K562 (cell line): ENCODE data around the gene DOCK4. TPM values are rescaled to one million over a fixed set of nuclear protein-coding genes. Genes with fewer than 3 reads are reported as not detected.

Source experiments
- PHF8 ChIP-seq: fragments of 200-600 bp; sonication (generic); IDR thresholded peaks from 2 replicates; pipeline ENCODE4 v1.6.1; 2012; ENCODE audit warnings: mixed run types, mild to moderate bottlenecking, inconsistent platforms, low read length, moderate library complexity, borderline replicate concordance
- SIX5 ChIP-seq, 2 experiments: IDR thresholded peaks; 2 replicates each; pipeline ENCODE4 v1.6.1; 2011; ENCODE audit warnings: low read length in 2 of 2, borderline replicate concordance in 1 of 2, low read depth in 1 of 2, mild to moderate bottlenecking in 1 of 2, moderate library complexity in 1 of 2; ENCODE audit not compliant: insufficient read depth in 1 of 2
- STAT5B ChIP-seq: fragments of 250-450 bp; sonication (Bioruptor Pico); IDR thresholded peaks from 2 replicates; pipeline ENCODE4 v1.8.0; 2021; ENCODE audit warnings: mild to moderate bottlenecking, inconsistent platforms
- polyA plus RNA-seq, 8 experiments: library from polyadenylated mRNA; depleted of rRNA in 4 of 8; stranded (reverse) in 5 of 8; unstranded in 3 of 8; fragments of >200 nt; fragmentation: Nextera tagmentation in 2 of 8; fragmentation: Illumina TruSeq in 1 of 8; extraction: Ambion mirVana in 2 of 8; extraction: Trizol in 1 of 8; gene quantifications; 2 replicates each; pipeline versions ENCODE4 v1.2.1 to v1.2.3, GENCODE V29; 2011 to 2014; ENCODE audit warnings: inconsistent platforms in 1 of 8, missing spikeins in 1 of 8
- total RNA-seq, 7 experiments: library from RNA; depleted of rRNA in 6 of 7; stranded (reverse); fragments of >200 nt in 6 of 7; fragmentation: Illumina TruSeq in 2 of 7; extraction: Trizol in 2 of 7; gene quantifications; 2 replicates each; pipeline versions ENCODE4 v1.2.1 to v1.2.3, GENCODE V29; 2011 to 2021; ENCODE audit warnings: low replicate concordance in 1 of 7
- TF ChIP-seq, protein P1 (sequence below): fragments of 200-600 bp; sonication (generic); IDR thresholded peaks from one replicate; pipeline ENCODE4 v1.6.1; 2012; ENCODE audit warnings: mild to moderate bottlenecking, low read depth, low read length, inconsistent platforms

The DOCK4 gene
- total and polyA plus RNA-seq, 9 of the 15 experiments (the other 6 are each of a cell fraction or from before 2014, with no cell fraction given): 0.42 to 5.7 (median 2.3) TPM

DNA sequence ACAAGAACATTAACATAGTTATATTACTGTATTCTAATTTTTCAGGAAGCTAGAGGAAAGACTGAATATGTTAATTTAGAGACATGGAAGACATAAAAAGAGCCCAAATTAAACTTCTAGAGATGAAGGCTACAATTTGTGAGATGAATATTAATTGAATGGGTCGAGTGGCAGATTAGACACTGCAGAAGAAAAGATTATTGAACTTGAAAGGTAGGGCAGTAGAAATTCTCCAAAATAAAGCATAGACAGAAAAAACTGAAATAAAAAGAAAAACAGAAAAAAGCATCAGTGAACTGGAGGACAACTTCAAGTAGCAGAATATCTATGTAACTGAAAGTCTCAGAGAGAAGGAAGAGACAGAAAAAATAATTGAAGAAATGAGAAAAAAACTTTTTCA lies 369.6 kb downstream of the DOCK4 start (continued):
- TF ChIP-seq PHF8: no peak
- no peak for TF ChIP-seq STAT5B (CRISPR knock-in tag)
- TF ChIP-seq, protein P1, sequence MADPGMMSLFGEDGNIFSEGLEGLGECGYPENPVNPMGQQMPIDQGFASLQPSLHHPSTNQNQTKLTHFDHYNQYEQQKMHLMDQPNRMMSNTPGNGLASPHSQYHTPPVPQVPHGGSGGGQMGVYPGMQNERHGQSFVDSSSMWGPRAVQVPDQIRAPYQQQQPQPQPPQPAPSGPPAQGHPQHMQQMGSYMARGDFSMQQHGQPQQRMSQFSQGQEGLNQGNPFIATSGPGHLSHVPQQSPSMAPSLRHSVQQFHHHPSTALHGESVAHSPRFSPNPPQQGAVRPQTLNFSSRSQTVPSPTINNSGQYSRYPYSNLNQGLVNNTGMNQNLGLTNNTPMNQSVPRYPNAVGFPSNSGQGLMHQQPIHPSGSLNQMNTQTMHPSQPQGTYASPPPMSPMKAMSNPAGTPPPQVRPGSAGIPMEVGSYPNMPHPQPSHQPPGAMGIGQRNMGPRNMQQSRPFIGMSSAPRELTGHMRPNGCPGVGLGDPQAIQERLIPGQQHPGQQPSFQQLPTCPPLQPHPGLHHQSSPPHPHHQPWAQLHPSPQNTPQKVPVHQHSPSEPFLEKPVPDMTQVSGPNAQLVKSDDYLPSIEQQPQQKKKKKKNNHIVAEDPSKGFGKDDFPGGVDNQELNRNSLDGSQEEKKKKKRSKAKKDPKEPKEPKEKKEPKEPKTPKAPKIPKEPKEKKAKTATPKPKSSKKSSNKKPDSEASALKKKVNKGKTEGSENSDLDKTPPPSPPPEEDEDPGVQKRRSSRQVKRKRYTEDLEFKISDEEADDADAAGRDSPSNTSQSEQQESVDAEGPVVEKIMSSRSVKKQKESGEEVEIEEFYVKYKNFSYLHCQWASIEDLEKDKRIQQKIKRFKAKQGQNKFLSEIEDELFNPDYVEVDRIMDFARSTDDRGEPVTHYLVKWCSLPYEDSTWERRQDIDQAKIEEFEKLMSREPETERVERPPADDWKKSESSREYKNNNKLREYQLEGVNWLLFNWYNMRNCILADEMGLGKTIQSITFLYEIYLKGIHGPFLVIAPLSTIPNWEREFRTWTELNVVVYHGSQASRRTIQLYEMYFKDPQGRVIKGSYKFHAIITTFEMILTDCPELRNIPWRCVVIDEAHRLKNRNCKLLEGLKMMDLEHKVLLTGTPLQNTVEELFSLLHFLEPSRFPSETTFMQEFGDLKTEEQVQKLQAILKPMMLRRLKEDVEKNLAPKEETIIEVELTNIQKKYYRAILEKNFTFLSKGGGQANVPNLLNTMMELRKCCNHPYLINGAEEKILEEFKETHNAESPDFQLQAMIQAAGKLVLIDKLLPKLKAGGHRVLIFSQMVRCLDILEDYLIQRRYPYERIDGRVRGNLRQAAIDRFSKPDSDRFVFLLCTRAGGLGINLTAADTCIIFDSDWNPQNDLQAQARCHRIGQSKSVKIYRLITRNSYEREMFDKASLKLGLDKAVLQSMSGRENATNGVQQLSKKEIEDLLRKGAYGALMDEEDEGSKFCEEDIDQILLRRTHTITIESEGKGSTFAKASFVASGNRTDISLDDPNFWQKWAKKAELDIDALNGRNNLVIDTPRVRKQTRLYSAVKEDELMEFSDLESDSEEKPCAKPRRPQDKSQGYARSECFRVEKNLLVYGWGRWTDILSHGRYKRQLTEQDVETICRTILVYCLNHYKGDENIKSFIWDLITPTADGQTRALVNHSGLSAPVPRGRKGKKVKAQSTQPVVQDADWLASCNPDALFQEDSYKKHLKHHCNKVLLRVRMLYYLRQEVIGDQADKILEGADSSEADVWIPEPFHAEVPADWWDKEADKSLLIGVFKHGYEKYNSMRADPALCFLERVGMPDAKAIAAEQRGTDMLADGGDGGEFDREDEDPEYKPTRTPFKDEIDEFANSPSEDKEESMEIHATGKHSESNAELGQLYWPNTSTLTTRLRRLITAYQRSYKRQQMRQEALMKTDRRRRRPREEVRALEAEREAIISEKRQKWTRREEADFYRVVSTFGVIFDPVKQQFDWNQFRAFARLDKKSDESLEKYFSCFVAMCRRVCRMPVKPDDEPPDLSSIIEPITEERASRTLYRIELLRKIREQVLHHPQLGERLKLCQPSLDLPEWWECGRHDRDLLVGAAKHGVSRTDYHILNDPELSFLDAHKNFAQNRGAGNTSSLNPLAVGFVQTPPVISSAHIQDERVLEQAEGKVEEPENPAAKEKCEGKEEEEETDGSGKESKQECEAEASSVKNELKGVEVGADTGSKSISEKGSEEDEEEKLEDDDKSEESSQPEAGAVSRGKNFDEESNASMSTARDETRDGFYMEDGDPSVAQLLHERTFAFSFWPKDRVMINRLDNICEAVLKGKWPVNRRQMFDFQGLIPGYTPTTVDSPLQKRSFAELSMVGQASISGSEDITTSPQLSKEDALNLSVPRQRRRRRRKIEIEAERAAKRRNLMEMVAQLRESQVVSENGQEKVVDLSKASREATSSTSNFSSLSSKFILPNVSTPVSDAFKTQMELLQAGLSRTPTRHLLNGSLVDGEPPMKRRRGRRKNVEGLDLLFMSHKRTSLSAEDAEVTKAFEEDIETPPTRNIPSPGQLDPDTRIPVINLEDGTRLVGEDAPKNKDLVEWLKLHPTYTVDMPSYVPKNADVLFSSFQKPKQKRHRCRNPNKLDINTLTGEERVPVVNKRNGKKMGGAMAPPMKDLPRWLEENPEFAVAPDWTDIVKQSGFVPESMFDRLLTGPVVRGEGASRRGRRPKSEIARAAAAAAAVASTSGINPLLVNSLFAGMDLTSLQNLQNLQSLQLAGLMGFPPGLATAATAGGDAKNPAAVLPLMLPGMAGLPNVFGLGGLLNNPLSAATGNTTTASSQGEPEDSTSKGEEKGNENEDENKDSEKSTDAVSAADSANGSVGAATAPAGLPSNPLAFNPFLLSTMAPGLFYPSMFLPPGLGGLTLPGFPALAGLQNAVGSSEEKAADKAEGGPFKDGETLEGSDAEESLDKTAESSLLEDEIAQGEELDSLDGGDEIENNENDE: no peak
- TF ChIP-seq SIX5 (IDR thresholded peaks at IDR 0.05; ENCODE audit: borderline replicate concordance in 1 of 2, insufficient read depth in 1 of 2, low read depth in 1 of 2, low read length in 2 of 2): no peak
